Testis (tissue), 3 donors: Measurements from ENCODE around the gene DYRK4. TPM values are rescaled to one million over a fixed set of nuclear protein-coding genes. Genes with fewer than 3 reads are reported as not detected.

Source experiments
- DNase-seq: peaks from one replicate; pipeline ENCODE4 v3.0.0-alpha.2; 2019
- H3K27ac ChIP-seq, 2 donors: fragments of 200-600 bp; sonication (generic); one replicate each; pipeline ENCODE4 v1.5.1; 2019
- H3K27me3 ChIP-seq: fragments of 200-600 bp; sonication (generic); one replicate; pipeline ENCODE4 v1.5.1; 2019
- H3K36me3 ChIP-seq: fragments of 200-600 bp; sonication (generic); one replicate; pipeline ENCODE4 v1.5.1; 2017; ENCODE audit warnings: low read depth; ENCODE audit errors: missing control alignments
- H3K4me1 ChIP-seq: fragments of 200-600 bp; sonication (generic); one replicate; pipeline ENCODE4 v1.5.1; 2019
- H3K4me3 ChIP-seq, 2 donors: fragments of 200-600 bp; sonication (generic); one replicate each; pipeline ENCODE4 v1.5.1; 2017 to 2019
- H3K9me3 ChIP-seq: fragments of 200-600 bp; sonication (generic); one replicate; pipeline ENCODE4 v1.5.1; 2017
- CTCF ChIP-seq, 3 experiments: fragments of 450-650 bp in 2 of 3; fragments of 200-600 bp in 1 of 3; sonication (generic) in 1 of 3; IDR thresholded peaks; one replicate each; pipeline ENCODE4 v1.5.1; 2016 to 2019; ENCODE audit warnings: antibody characterized with exemption in 3 of 3, mild to moderate bottlenecking in 2 of 3, moderate library complexity in 1 of 3
- POLR2A ChIP-seq: fragments of 450-650 bp; IDR thresholded peaks from one replicate; pipeline ENCODE4 v1.6.1; 2017; ENCODE audit warnings: antibody characterized with exemption, mild to moderate bottlenecking, moderate library complexity
- WGBS, 2 donors: methylation state at CpG; one replicate each; pipeline ENCODE4 v1.1.5; 2018; 5-methylcytosine and 5-hydroxymethylcytosine counted together
- intact Hi-C: fragments of 100-400 bp; cut with DNase I; formaldehyde crosslinking; loops from one replicate; pipeline ENCODE4 v1.15.1; 2023; ENCODE audit warnings: low total_unique reads
- polyA plus RNA-seq: library from polyadenylated mRNA; stranded (reverse); fragments of 350-450 nt; fragmentation: Illumina TruSeq; extraction: RNeasy Lipid Tissue Mini Kit (QIAGEN cat#74804); gene quantifications from one replicate; pipeline ENCODE4 v1.2.3, GENCODE V29; 2014; ENCODE audit warnings: low read depth, low replicate concordance; ENCODE audit not compliant: insufficient read depth
- total RNA-seq, 2 donors: library from RNA; depleted of rRNA; stranded (reverse); fragments of >200 nt; gene quantifications; one replicate each; pipeline ENCODE4 v1.2.3, GENCODE V29; 2016

The DYRK4 gene
- total and polyA plus RNA-seq, 3 donors from 2014 or later = 91.2 to 189 (median 138) TPM

GRCh38 chr12:4645023-4645422 lies 83.0 kb downstream of the DYRK4 start:
- intact Hi-C loops = no loop called here
- Histone ChIP-seq H3K4me3 (no peak overlapping the region), H3K36me3 (no peaks in the 10 kb centered on the region), H3K27ac (no peak overlapping the region), H3K27me3 (no peaks in the 10 kb centered on the region), H3K9me3 (no peaks in the 10 kb centered on the region), H3K4me1 (peaks cover 5% of the 10 kb centered on the region)
- DNase-seq = no peak
- 88 to 89% methylated on average over 1 of the region's 1 CpG for WGBS, 2 donors
- no peak for TF ChIP-seq CTCF (IDR thresholded peaks at IDR 0.05)
- no peak for TF ChIP-seq POLR2A

GRCh38 chr12:4648104-4648500 lies 86.1 kb downstream of the DYRK4 start:
- DNase-seq = no peak
- Histone ChIP-seq H3K36me3 (no peaks in the 10 kb centered on the region), H3K4me3 (peak overlapping the region; percentile 80 to 81), H3K9me3 (no peaks in the 10 kb centered on the region), H3K4me1 (peaks cover 8% of the 10 kb centered on the region), H3K27me3 (no peaks in the 10 kb centered on the region), H3K27ac (peak overlapping the region; percentile 78 to 85)
- WGBS, 2 donors = 20 to 40% methylated on average over 4 of the region's 4 CpGs
- TF ChIP-seq CTCF (IDR thresholded peaks at IDR 0.05) (no peak), POLR2A (no peak)
- intact Hi-C loops = no loop called here

GRCh38 chr12:4648501-4649357 lies 86.7 kb downstream of the DYRK4 start, which contains the start of the genes AKAP3 and NDUFA9:
Gene AKAP3, minus strand, starts transcription at chr12:4649051. Its CDS starts 10,855 bp downstream, at chr12:4638196.
Gene NDUFA9, plus strand, starts transcription at chr12:4649114. Its CDS starts 13 bp downstream, at chr12:4649127.
- peak within 1 kb of the TSS; percentile 78 to 85 for H3K27ac ChIP-seq
- no peaks in the 10 kb centered on the region for H3K27me3 ChIP-seq
- H3K9me3 ChIP-seq = no peaks in the 10 kb centered on the region
- peak within 1 kb of the TSS; percentile 80 to 81 for H3K4me3 ChIP-seq
- H3K4me1 ChIP-seq = peaks cover 8% of the 10 kb centered on the region
- 0% methylated on average over 39 of the region's 39 CpGs for WGBS, 2 donors
- H3K36me3 ChIP-seq = no peaks in the 10 kb centered on the region
- intact Hi-C loops = no loop called here
- TF ChIP-seq POLR2A (no peak), CTCF (IDR thresholded peaks at IDR 0.05) (peak in 1 of 3 experiments; percentile 18)
- peak; percentile 93 for DNase-seq

- no peak for DNase-seq
- whole genome bisulfite sequencing, 2 donors = 0 to 1% methylated on average over 6 of the region's 6 CpGs
Observed at GRCh38 chr12:4649358-4649661, 87.3 kb downstream of the DYRK4 start.

More at GRCh38 chr12:4649358-4649661, 87.3 kb downstream of the DYRK4 start:
- peak overlapping the region; percentile 80 to 81 for H3K4me3 ChIP-seq
- intact Hi-C loops = no loop called here
- peak overlapping the region; percentile 78 to 85 for H3K27ac ChIP-seq
- peaks cover 8% of the 10 kb centered on the region for H3K4me1 ChIP-seq
- TF ChIP-seq POLR2A (no peak), CTCF (IDR thresholded peaks at IDR 0.05) (no peak)
- no peaks in the 10 kb centered on the region for H3K27me3 ChIP-seq
- H3K36me3 ChIP-seq = no peaks in the 10 kb centered on the region
- H3K9me3 ChIP-seq = no peaks in the 10 kb centered on the region
